AG10803 (cell line): ENCODE measurements around the gene DMD.

Experiments
- DNase-seq: peaks from one replicate; pipeline ENCODE4 v3.0.0; 2010; ENCODE audit warnings: low read depth
- H3K4me3 ChIP-seq: 2 replicates; pipeline ENCODE4 v1.5.1; 2011; ENCODE audit warnings: mild to moderate bottlenecking, low read length, control low read depth
- TF ChIP-seq, protein P1 (sequence below): conservative IDR thresholded peaks from 2 replicates; pipeline ENCODE4 v1.5.1; 2011; ENCODE audit warnings: mild to moderate bottlenecking, low read length, control low read depth, inconsistent platforms

DMD gene

DNA sequence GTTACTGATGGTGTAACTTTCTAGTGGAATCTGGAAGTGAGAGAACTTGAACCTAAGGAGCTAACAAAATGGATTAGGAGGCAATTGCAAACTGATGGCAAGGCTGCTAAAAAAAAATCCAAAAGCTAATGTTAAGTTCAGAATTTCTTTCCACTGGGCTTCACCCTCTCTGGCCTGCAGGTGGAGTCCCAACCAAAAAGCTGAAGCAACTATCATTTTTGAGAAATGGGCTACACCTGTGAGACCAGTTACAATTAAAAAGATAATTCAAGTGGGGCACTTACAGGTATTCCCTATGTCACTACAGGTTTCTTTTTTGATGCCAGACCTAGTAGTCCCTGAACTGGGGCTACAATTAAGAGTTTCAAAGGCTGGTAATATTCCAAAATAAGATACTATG lies 1997.4 kb downstream of the DMD start:
- H3K4me3 ChIP-seq = no peak overlapping the region
- DNase-seq = peak; percentile 14
- TF ChIP-seq, protein P1, sequence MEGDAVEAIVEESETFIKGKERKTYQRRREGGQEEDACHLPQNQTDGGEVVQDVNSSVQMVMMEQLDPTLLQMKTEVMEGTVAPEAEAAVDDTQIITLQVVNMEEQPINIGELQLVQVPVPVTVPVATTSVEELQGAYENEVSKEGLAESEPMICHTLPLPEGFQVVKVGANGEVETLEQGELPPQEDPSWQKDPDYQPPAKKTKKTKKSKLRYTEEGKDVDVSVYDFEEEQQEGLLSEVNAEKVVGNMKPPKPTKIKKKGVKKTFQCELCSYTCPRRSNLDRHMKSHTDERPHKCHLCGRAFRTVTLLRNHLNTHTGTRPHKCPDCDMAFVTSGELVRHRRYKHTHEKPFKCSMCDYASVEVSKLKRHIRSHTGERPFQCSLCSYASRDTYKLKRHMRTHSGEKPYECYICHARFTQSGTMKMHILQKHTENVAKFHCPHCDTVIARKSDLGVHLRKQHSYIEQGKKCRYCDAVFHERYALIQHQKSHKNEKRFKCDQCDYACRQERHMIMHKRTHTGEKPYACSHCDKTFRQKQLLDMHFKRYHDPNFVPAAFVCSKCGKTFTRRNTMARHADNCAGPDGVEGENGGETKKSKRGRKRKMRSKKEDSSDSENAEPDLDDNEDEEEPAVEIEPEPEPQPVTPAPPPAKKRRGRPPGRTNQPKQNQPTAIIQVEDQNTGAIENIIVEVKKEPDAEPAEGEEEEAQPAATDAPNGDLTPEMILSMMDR = peak; percentile 67

DNA sequence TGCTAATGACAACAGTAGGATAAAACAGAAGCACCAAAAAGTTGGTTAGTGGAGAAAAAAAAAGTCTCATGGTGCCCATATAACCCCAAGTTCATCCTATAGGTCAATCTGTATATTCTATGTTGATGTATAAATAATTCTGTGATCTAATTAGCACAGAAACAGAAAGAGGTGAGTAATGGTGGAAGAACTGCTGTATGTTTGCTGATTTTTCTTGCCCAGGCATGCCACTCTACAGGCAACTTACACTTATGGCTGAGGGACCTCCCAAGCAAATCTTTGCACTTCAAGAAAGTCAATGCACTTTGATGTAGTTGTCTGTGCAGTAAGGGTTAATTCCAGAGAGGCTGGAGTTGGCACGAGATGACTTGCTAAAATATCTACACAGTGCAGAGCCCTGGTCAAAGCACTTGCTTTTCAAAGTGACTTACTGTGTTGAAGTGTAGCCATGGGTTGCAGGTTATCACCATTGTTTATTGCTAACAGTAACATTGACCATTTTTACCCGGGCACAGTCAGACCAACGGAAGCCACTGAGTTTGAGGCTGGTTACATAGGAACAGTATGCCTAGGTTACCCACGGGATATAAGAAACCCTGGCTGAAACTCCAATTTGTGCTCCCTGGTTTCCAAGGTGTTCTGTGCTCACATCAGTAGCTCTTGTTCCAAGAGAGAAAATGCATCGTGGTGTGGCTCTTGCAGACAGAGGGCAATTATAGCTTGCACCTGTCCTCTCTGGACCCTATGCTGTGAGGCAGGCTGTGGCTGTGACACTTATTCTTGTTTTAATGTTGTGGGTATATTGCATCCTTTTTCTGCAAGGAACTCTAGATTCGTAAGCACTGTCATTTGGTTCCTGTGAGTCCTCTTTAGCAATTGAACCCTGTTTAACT lies 1998.2 kb downstream of the DMD start:
- TF ChIP-seq, protein P1 = no peak
- no peak overlapping the region for H3K4me3 ChIP-seq
- DNase-seq = no peak

DNA sequence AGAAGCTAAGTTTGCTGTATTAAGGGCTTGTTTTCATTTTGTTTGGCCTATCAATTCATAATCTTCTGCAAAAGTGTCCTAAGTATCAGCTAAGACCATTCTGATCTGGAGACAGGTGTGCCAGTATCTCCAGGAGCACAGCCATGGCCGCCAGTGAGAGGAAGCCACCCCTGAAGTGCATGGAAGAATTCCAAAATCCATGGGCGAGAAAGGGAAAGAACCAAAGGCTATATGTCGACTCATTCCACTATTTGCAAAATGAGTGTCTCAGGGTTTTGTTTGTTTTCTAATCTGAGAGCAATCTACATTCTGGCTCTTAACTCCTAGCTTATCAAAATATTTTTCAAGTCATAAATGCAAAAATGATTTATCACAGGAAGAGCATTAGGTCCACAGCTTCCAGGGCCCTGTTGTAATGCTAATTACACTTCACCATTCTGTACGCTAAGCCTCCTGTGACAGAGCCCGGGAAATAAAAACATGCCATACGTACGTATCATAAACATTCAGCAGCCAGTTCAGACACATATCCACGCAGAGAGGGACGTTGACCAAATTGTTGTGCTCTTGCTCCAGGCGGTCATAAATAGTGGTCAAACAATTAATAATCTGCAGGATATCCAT lies 2002.2 kb downstream of the DMD start:
- H3K4me3 ChIP-seq = no peak overlapping the region
- DNase-seq = no peak
- TF ChIP-seq, protein P1 = no peak

DNA sequence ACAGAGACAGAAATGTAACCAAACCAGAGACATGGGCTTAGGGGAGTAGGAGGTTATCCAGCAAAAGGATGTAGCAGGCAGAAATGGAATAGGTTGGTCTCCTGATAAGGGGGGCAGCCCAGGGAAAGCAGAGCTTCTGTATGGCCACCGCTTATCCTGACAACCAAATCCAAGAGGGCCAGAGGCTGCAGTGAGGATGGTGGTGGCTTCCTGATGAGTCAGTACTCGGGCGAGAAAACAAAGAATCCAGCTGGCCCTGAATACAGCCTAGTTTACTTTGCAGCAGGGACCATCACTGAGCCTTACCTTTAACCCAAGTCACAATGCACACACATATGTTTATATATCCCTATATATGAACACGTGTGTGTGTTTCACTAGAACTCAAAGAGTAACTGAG lies 2009.8 kb downstream of the DMD start:
- no peak for DNase-seq
- TF ChIP-seq, protein P1 = no peak
- no peak overlapping the region for H3K4me3 ChIP-seq

DNA sequence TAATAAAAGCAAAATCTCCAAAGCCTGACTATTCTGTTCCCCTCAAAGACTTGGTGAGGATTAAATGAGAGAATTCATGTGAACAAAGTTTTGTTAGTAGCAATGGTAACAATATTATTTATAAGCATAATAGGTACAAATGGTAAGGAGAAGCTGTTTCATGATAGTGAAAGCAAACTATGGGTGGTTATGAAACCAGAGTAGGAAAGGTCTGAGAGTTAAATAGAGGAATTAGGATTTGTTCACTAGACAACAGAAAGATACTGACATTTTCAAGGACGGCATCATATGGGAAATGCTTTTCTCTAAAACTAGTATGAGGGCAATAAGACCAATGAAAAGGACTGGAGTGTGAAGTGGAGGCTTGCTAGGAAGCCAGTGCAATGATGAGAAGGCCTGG lies 2010.9 kb downstream of the DMD start:
- TF ChIP-seq, protein P1 = no peak

DNA sequence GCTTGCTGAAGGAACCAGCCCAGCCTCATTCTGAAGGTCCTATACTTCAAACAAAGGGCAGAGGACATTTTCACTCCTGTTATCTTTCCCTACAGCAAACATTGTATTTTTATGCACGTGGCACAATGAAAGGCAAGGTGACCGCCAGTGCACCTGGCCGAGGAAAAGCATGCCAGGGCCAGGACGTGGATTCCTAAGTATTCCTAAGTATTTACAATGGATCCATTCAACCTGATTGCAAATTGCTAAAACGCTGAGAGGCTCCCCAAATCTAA lies 2011.6 kb downstream of the DMD start:
- no peak overlapping the region for H3K4me3 ChIP-seq
- TF ChIP-seq, protein P1 = no peak

More for the DNA sequence above, 2010.9 kb downstream of the DMD start:
- no peak overlapping the region for H3K4me3 ChIP-seq
- DNase-seq = no peak

More for the DNA sequence above, 2011.6 kb downstream of the DMD start:
- DNase-seq = no peak
